HepG2 (cell line): ENCODE measurements around the gene WDR35. TPM values are rescaled to one million over a fixed set of nuclear protein-coding genes. Genes with fewer than 3 reads are reported as not detected.

Source experiments
- ATAC-seq: fragments of 200-7000 bp; cut with Tn5 transposase; 3 replicates; pipeline ENCODE4 v1.9.1; 2020; ENCODE audit warnings: mild to moderate bottlenecking, moderate library complexity
- BruUV-seq: library from RNA; stranded (reverse); fragments of 400-500 nt; replicated peaks from 2 replicates; lab custom pipeline; 2021; lab: Mats Ljungman, UMichigan
- CTCF ChIA-PET: fragments of 300-600 bp; formaldehyde crosslinking; extraction: SDS; loops from one replicate; lab custom pipeline; 2021; ENCODE audit warnings: low total read pairs, inconsistent platforms, low intra/inter-chr PET ratio; lab: Yijun Ruan, JAX
- POLR2A ChIA-PET: fragments of 350-600 bp; sonication (Branson Sonifier 250); formaldehyde crosslinking; loops from one replicate; lab custom pipeline; 2020; ENCODE audit warnings: antibody characterized with exemption, inconsistent platforms; lab: Yijun Ruan, JAX
- DNase-seq: peaks from one replicate; pipeline ENCODE4 v3.0.0-alpha.2; 2015; ENCODE audit warnings: low spot score
- FAIRE-seq: peaks from 3 replicates; lab custom pipeline; 2011; peaks lifted over from hg19 to GRCh38; lab: Jason Lieb, UNC
- H2AFZ ChIP-seq: one replicate; pipeline ENCODE4 v1.6.1; 2011; ENCODE audit warnings: low read length, inconsistent platforms
- H3K27ac ChIP-seq: fragments of 300-600 bp; 3 replicates; pipeline ENCODE4 v1.8.0; 2011; ENCODE audit warnings: mixed run types, mild to moderate bottlenecking, mixed read lengths, low read length, inconsistent platforms; ENCODE audit not compliant: insufficient read depth; ENCODE audit errors: extremely low read length
- H3K27me3 ChIP-seq, 2 experiments: fragments of 200-600 bp in 1 of 2; 2 replicates in 1 of 2; 3 replicates in 1 of 2; pipeline versions ENCODE4 v1.6.0 to v1.8.0; 2011; ENCODE audit warnings: low read length in 2 of 2, mild to moderate bottlenecking in 2 of 2, moderate library complexity in 2 of 2, inconsistent platforms in 1 of 2; ENCODE audit not compliant: insufficient read depth in 2 of 2, control insufficient read depth in 1 of 2
- H3K36me3 ChIP-seq, 2 experiments: fragments of 200-600 bp in 1 of 2; replicated peaks in 1 of 2; 2 replicates in 1 of 2; 3 replicates in 1 of 2; pipeline versions ENCODE4 v1.5.1 to v1.8.0; 2011; ENCODE audit warnings: low read length in 2 of 2, inconsistent platforms in 1 of 2; ENCODE audit not compliant: insufficient read depth in 2 of 2, control insufficient read depth in 1 of 2
- H3K4me1 ChIP-seq: 2 replicates; pipeline ENCODE4 v1.5.1; 2012; ENCODE audit warnings: low read length, inconsistent platforms; ENCODE audit not compliant: insufficient read depth
- H3K4me2 ChIP-seq: 2 replicates; pipeline ENCODE4 v1.6.0; 2011; ENCODE audit warnings: low read depth, low read length, inconsistent platforms
- H3K4me3 ChIP-seq, 3 experiments: fragments of 200-600 bp in 1 of 3; sonication (generic), shearing (Covaris generic) in 1 of 3; replicated peaks in 1 of 3; 2 replicates each; pipeline ENCODE4 v1.5.1; 2011 to 2016; ENCODE audit warnings: low read length in 3 of 3, inconsistent platforms in 2 of 3, low read depth in 2 of 3, mild to moderate bottlenecking in 2 of 3, control low read depth in 1 of 3, mixed read lengths in 1 of 3; ENCODE audit not compliant: insufficient read depth in 1 of 3
- H3K79me2 ChIP-seq: one replicate; pipeline ENCODE4 v1.6.1; 2011; ENCODE audit warnings: low read length, inconsistent platforms; ENCODE audit not compliant: insufficient read depth
- H3K9ac ChIP-seq: 2 replicates; pipeline ENCODE4 v1.6.0; 2011; ENCODE audit warnings: mild to moderate bottlenecking, low read depth, low read length, inconsistent platforms; ENCODE audit not compliant: insufficient read depth
- H3K9me3 ChIP-seq: 2 replicates; pipeline ENCODE4 v1.5.1; 2012; ENCODE audit warnings: mild to moderate bottlenecking, low read length
- H4K20me1 ChIP-seq: 2 replicates; pipeline ENCODE4 v1.6.0; 2011; ENCODE audit warnings: inconsistent platforms, mild to moderate bottlenecking, low read length, moderate library complexity; ENCODE audit not compliant: insufficient read depth
- CBX1 ChIP-seq: IDR thresholded peaks from one replicate; pipeline ENCODE4 v1.6.1; 2016; ENCODE audit warnings: antibody characterized with exemption, low read depth
- JUNB ChIP-seq: sonication (generic); formaldehyde crosslinking; IDR thresholded peaks from 2 replicates; pipeline ENCODE4 v1.8.0; 2022; ENCODE audit warnings: missing genetic modification reagents, mild to moderate bottlenecking, borderline replicate concordance
- NFE2L2 ChIP-seq: fragments of 150-350 bp; IDR thresholded peaks from 2 replicates; pipeline ENCODE4 v1.6.1; 2014; ENCODE audit warnings: low read length
- NRL ChIP-seq: sonication (generic); formaldehyde crosslinking; IDR thresholded peaks from 2 replicates; pipeline ENCODE4 v1.5.0; 2020; ENCODE audit warnings: missing genetic modification reagents, mild to moderate bottlenecking, moderate library complexity, borderline replicate concordance
- SPEN ChIP-seq: sonication (generic); formaldehyde crosslinking; IDR thresholded peaks from 2 replicates; pipeline ENCODE4 v1.5.1; 2020; ENCODE audit warnings: low read depth, mild to moderate bottlenecking, missing genetic modification reagents
- ZNF205 ChIP-seq: IDR thresholded peaks from 2 replicates; pipeline ENCODE4 v1.6.1; 2018; ENCODE audit warnings: missing biosample characterization, missing genetic modification reagents
- ZNF660 ChIP-seq: sonication (generic); formaldehyde crosslinking; IDR thresholded peaks from 2 replicates; pipeline ENCODE4 v1.5.1; 2020; ENCODE audit warnings: mild to moderate bottlenecking, low read depth, missing genetic modification reagents, borderline replicate concordance
- ZNF678 ChIP-seq: sonication (generic); formaldehyde crosslinking; IDR thresholded peaks from 2 replicates; pipeline ENCODE4 v1.4.0; 2020; ENCODE audit warnings: mild to moderate bottlenecking, missing genetic modification reagents
- ZNF772 ChIP-seq: sonication (generic); formaldehyde crosslinking; IDR thresholded peaks from 2 replicates; pipeline ENCODE4 v1.5.0; 2020; ENCODE audit warnings: mild to moderate bottlenecking, missing genetic modification reagents
- WGBS: methylation state at CpG from one replicate; pipeline ENCODE4 v1.1.6; 2017; ENCODE audit warnings: low lambda C conversion rate; 5-methylcytosine and 5-hydroxymethylcytosine counted together
- in situ Hi-C: cut with HindIII; loops from 2 replicates; pipeline ENCODE4 v1.10.0; 2017; ENCODE audit warnings: low pct_unique_long_range_greater_than_20kb; ENCODE audit not compliant: extremely low pct_ligation_motif_present
- intact Hi-C: fragments of 100-400 bp; cut with micrococcal nuclease; formaldehyde crosslinking; loops from one replicate; pipeline ENCODE4 v1.10.0; 2022; ENCODE audit not compliant: unreplicated experiment
- polyA plus RNA-seq, 8 experiments: library from polyadenylated mRNA; depleted of rRNA in 3 of 8; stranded (reverse) in 7 of 8; unstranded in 1 of 8; fragments of >200 nt; fragmentation: Illumina TruSeq in 4 of 8; extraction: Trizol in 4 of 8; gene quantifications; 2 replicates each; pipeline versions ENCODE4 v1.2.1 to v1.2.3, GENCODE V29; 2011 to 2016; ENCODE audit warnings: low read depth in 4 of 8, missing spikeins in 1 of 8, mixed read lengths in 1 of 8; ENCODE audit not compliant: insufficient read depth in 1 of 8
- total RNA-seq, 5 experiments: library from RNA; depleted of rRNA; stranded (reverse); fragments of >200 nt; fragmentation: Illumina TruSeq; extraction: Trizol; gene quantifications; 2 replicates each; pipeline ENCODE4 v1.2.3, GENCODE V29; 2016; ENCODE audit warnings: low read depth in 1 of 5
- TF ChIP-seq, protein P1 (sequence below): sonication (generic); formaldehyde crosslinking; IDR thresholded peaks from 2 replicates; pipeline ENCODE4 v1.5.0; 2020; ENCODE audit warnings: missing genetic modification reagents, mild to moderate bottlenecking, borderline replicate concordance
- TF ChIP-seq, protein P2 (sequence below): sonication (generic); formaldehyde crosslinking; IDR thresholded peaks from 2 replicates; pipeline ENCODE4 v1.5.1; 2020; ENCODE audit warnings: mild to moderate bottlenecking, missing genetic modification reagents, borderline replicate concordance
- TF ChIP-seq, protein P3 (sequence below): sonication (generic); formaldehyde crosslinking; IDR thresholded peaks from 2 replicates; pipeline ENCODE4 v1.4.0; 2020; ENCODE audit warnings: missing genetic modification reagents, mild to moderate bottlenecking, borderline replicate concordance
- TF ChIP-seq, protein P4 (sequence below): sonication (generic); IDR thresholded peaks from 2 replicates; pipeline ENCODE4 v1.6.1; 2016; ENCODE audit warnings: low read depth, borderline replicate concordance

Gene WDR35
- total and polyA plus RNA-seq, 2 of the 13 experiments (the other 11 are each of a cell fraction or from before 2014, with no cell fraction given): 11.1 to 19.6 TPM

DNA sequence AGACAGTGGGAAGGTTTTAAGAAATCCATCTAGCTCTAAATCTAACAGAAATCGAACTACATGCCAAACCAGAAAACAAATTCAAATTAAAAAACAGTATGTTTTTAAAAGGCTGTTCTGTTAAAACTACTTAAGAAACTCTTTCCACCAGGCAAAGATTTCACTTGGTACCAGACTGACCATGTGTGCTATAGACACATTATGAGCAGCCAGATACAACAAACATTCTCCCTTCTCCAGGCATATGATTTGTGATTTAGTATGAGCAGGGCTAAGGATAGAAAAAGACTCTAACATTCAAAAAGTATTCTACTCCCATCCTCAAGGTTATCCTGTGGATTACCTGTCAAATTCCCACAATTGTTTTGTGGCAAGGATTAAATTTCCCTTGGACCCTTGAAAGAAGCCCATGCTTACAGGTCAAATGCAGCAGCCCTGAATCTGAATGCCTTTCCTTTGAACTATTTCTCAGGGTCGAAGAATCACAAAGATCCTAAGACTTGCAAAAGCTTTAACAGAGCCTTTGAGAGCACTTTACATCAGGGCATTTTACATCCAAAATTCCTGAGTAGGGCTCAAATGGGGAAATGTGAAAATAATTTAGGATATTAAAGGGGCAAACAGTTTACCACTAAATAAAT lies 45.6 kb downstream of the WDR35 start:
- no peak overlapping the region for H3K4me2 ChIP-seq
- no peaks in the 10 kb centered on the region for H3K9me3 ChIP-seq
- H3K4me1 ChIP-seq: no peaks in the 10 kb centered on the region
- intact Hi-C loops (no loop called here), in situ Hi-C loops (no loop called here)
- no TSS peak for BruUV-seq
- ChIA-PET POLR2A (no interaction called here), CTCF (no interaction called here)
- no peaks in the 10 kb centered on the region for H4K20me1 ChIP-seq
- ATAC-seq (no peak), FAIRE-seq (no peak), DNase-seq (no peak)
- no peaks in the 10 kb centered on the region for H3K79me2 ChIP-seq
- H3K27me3 ChIP-seq: no peaks in the 10 kb centered on the region
- no peak overlapping the region for H3K9ac ChIP-seq
- no peak overlapping the region for H3K4me3 ChIP-seq
- no peak overlapping the region for H3K27ac ChIP-seq
- no peak overlapping the region for H2AFZ ChIP-seq
- 79% methylated on average over 2 of the region's 2 CpGs for WGBS
- peaks cover 5 to 30% of the 10 kb centered on the region in 2 experiments for H3K36me3 ChIP-seq
- no peak for TF ChIP-seq SPEN (CRISPR knock-in tag)
- no peak for TF ChIP-seq CBX1
- TF ChIP-seq, protein P1, sequence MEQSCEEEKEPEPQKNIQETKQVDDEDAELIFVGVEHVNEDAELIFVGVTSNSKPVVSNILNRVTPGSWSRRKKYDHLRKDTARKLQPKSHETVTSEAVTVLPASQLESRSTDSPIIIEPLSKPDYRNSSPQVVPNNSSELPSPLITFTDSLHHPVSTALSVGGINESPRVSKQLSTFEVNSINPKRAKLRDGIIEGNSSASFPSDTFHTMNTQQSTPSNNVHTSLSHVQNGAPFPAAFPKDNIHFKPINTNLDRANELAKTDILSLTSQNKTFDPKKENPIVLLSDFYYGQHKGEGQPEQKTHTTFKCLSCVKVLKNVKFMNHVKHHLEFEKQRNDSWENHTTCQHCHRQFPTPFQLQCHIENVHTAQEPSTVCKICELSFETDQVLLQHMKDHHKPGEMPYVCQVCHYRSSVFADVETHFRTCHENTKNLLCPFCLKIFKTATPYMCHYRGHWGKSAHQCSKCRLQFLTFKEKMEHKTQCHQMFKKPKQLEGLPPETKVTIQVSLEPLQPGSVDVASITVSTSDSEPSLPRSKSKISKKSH: no peak
- no peak for TF ChIP-seq ZNF660 (CRISPR knock-in tag)
- TF ChIP-seq, protein P2, sequence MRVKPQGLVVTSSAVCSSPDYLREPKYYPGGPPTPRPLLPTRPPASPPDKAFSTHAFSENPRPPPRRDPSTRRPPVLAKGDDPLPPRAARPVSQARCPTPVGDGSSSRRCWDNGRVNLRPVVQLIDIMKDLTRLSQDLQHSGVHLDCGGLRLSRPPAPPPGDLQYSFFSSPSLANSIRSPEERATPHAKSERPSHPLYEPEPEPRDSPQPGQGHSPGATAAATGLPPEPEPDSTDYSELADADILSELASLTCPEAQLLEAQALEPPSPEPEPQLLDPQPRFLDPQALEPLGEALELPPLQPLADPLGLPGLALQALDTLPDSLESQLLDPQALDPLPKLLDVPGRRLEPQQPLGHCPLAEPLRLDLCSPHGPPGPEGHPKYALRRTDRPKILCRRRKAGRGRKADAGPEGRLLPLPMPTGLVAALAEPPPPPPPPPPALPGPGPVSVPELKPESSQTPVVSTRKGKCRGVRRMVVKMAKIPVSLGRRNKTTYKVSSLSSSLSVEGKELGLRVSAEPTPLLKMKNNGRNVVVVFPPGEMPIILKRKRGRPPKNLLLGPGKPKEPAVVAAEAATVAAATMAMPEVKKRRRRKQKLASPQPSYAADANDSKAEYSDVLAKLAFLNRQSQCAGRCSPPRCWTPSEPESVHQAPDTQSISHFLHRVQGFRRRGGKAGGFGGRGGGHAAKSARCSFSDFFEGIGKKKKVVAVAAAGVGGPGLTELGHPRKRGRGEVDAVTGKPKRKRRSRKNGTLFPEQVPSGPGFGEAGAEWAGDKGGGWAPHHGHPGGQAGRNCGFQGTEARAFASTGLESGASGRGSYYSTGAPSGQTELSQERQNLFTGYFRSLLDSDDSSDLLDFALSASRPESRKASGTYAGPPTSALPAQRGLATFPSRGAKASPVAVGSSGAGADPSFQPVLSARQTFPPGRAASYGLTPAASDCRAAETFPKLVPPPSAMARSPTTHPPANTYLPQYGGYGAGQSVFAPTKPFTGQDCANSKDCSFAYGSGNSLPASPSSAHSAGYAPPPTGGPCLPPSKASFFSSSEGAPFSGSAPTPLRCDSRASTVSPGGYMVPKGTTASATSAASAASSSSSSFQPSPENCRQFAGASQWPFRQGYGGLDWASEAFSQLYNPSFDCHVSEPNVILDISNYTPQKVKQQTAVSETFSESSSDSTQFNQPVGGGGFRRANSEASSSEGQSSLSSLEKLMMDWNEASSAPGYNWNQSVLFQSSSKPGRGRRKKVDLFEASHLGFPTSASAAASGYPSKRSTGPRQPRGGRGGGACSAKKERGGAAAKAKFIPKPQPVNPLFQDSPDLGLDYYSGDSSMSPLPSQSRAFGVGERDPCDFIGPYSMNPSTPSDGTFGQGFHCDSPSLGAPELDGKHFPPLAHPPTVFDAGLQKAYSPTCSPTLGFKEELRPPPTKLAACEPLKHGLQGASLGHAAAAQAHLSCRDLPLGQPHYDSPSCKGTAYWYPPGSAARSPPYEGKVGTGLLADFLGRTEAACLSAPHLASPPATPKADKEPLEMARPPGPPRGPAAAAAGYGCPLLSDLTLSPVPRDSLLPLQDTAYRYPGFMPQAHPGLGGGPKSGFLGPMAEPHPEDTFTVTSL (CRISPR knock-in tag): no peak
- TF ChIP-seq ZNF772 (CRISPR knock-in tag): no peak
- TF ChIP-seq, protein P3, sequence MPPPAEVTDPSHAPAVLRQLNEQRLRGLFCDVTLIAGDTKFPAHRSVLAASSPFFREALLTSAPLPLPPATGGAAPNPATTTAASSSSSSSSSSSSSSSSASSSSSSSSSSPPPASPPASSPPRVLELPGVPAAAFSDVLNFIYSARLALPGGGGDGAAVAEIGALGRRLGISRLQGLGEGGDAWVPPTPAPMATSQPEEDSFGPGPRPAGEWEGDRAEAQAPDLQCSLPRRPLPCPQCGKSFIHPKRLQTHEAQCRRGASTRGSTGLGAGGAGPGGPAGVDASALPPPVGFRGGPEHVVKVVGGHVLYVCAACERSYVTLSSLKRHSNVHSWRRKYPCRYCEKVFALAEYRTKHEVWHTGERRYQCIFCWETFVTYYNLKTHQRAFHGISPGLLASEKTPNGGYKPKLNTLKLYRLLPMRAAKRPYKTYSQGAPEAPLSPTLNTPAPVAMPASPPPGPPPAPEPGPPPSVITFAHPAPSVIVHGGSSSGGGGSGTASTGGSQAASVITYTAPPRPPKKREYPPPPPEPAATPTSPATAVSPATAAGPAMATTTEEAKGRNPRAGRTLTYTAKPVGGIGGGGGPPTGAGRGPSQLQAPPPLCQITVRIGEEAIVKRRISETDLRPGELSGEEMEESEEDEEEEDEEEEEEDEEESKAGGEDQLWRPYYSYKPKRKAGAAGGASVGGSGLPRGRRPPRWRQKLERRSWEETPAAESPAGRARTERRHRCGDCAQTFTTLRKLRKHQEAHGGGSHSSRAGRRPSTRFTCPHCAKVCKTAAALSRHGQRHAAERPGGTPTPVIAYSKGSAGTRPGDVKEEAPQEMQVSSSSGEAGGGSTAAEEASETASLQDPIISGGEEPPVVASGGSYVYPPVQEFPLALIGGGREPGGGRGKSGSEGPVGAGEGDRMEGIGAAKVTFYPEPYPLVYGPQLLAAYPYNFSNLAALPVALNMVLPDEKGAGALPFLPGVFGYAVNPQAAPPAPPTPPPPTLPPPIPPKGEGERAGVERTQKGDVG (CRISPR knock-in tag): no peak
- no peak for TF ChIP-seq JUNB (CRISPR knock-in tag)
- TF ChIP-seq, protein P4, sequence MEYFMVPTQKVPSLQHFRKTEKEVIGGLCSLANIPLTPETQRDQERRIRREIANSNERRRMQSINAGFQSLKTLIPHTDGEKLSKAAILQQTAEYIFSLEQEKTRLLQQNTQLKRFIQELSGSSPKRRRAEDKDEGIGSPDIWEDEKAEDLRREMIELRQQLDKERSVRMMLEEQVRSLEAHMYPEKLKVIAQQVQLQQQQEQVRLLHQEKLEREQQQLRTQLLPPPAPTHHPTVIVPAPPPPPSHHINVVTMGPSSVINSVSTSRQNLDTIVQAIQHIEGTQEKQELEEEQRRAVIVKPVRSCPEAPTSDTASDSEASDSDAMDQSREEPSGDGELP: no peak
- no peak for TF ChIP-seq NRL (CRISPR knock-in tag)
- TF ChIP-seq ZNF678 (CRISPR knock-in tag): no peak
- no peak for TF ChIP-seq NFE2L2
- TF ChIP-seq ZNF205 (CRISPR knock-in tag): no peak
